HepG2 (cell line): ENCODE results near the gene GDF11. TPM values are rescaled to one million over a fixed set of nuclear protein-coding genes. Genes with fewer than 3 reads are reported as not detected.

Experiments
- CBX2 ChIP-seq, 2 experiments: fragments of 200-600 bp in 1 of 2; sonication (generic); formaldehyde crosslinking in 1 of 2; IDR thresholded peaks; 2 replicates each; pipeline versions ENCODE4 v1.7.0 to v1.8.1; 2018 to 2022; ENCODE audit warnings: low read depth in 2 of 2, low read length in 1 of 2, mild to moderate bottlenecking in 1 of 2, missing genetic modification reagents in 1 of 2
- CENPT ChIP-seq: sonication (generic); formaldehyde crosslinking; IDR thresholded peaks from 2 replicates; pipeline ENCODE4 v1.8.0; 2022; ENCODE audit warnings: low read depth, mild to moderate bottlenecking, moderate library complexity, missing genetic modification reagents
- CSRNP2 ChIP-seq: sonication (generic); formaldehyde crosslinking; conservative IDR thresholded peaks from 2 replicates; pipeline ENCODE4 v1.8.0; 2022; ENCODE audit warnings: low read depth, missing genetic modification reagents
- FOXP4 ChIP-seq: sonication (generic); formaldehyde crosslinking; IDR thresholded peaks from 2 replicates; pipeline ENCODE4 v1.4.0; 2020; ENCODE audit warnings: missing genetic modification reagents
- GTF2F1 ChIP-seq: fragments of 150-350 bp; IDR thresholded peaks from 2 replicates; pipeline ENCODE4 v1.6.1; 2014; ENCODE audit warnings: low read length
- HNF1B ChIP-seq: sonication (generic); formaldehyde crosslinking; IDR thresholded peaks from 2 replicates; pipeline ENCODE4 v1.5.1; 2020; ENCODE audit warnings: mild to moderate bottlenecking, moderate library complexity, missing genetic modification reagents
- KDM1A ChIP-seq: IDR thresholded peaks from 2 replicates; pipeline ENCODE4 v1.6.1; 2016; ENCODE audit warnings: missing compliant biosample characterization
- KDM2A ChIP-seq: sonication (generic); formaldehyde crosslinking; IDR thresholded peaks from 2 replicates; pipeline ENCODE4 v1.4.0; 2020; ENCODE audit warnings: low read depth, missing genetic modification reagents, borderline replicate concordance
- MAF1 ChIP-seq: sonication (generic); formaldehyde crosslinking; IDR thresholded peaks from 2 replicates; pipeline ENCODE4 v1.5.0; 2020; ENCODE audit warnings: missing genetic modification reagents, borderline replicate concordance
- PRPF4 ChIP-seq: fragments of 200-400 bp; formaldehyde crosslinking; IDR thresholded peaks from 2 replicates; pipeline ENCODE4 v1.6.1; 2016; ENCODE audit warnings: low read length, low read depth; ENCODE audit not compliant: poor library complexity, severe bottlenecking
- SRSF1 ChIP-seq: fragments of 200-400 bp; formaldehyde crosslinking; optimal IDR thresholded peaks from 2 replicates; pipeline ENCODE3; 2017; ENCODE audit warnings: mild to moderate bottlenecking, low read depth, low read length, moderate library complexity
- ZBTB3 ChIP-seq: sonication (generic); formaldehyde crosslinking; IDR thresholded peaks from 2 replicates; pipeline ENCODE4 v1.4.0; 2020; ENCODE audit warnings: low read depth, mild to moderate bottlenecking, moderate library complexity, missing genetic modification reagents, borderline replicate concordance
- ZNF318 ChIP-seq: sonication (generic); formaldehyde crosslinking; IDR thresholded peaks from 2 replicates; pipeline ENCODE4 v1.4.0; 2020; ENCODE audit warnings: mild to moderate bottlenecking, missing genetic modification reagents
- ZNF777 ChIP-seq: sonication (generic); formaldehyde crosslinking; IDR thresholded peaks from 2 replicates; pipeline ENCODE4 v1.4.0; 2020; ENCODE audit warnings: missing genetic modification reagents
- ZNF790 ChIP-seq: sonication (generic); formaldehyde crosslinking; IDR thresholded peaks from 2 replicates; pipeline ENCODE4 v1.8.0; 2022; ENCODE audit warnings: missing genetic modification reagents, mild to moderate bottlenecking, borderline replicate concordance
- polyA plus RNA-seq, 8 experiments: library from polyadenylated mRNA; depleted of rRNA in 3 of 8; stranded (reverse) in 7 of 8; unstranded in 1 of 8; fragments of >200 nt; fragmentation: Illumina TruSeq in 4 of 8; extraction: Trizol in 4 of 8; gene quantifications; 2 replicates each; pipeline versions ENCODE4 v1.2.1 to v1.2.3, GENCODE V29; 2011 to 2016; ENCODE audit warnings: low read depth in 4 of 8, missing spikeins in 1 of 8, mixed read lengths in 1 of 8; ENCODE audit not compliant: insufficient read depth in 1 of 8
- total RNA-seq, 5 experiments: library from RNA; depleted of rRNA; stranded (reverse); fragments of >200 nt; fragmentation: Illumina TruSeq; extraction: Trizol; gene quantifications; 2 replicates each; pipeline ENCODE4 v1.2.3, GENCODE V29; 2016; ENCODE audit warnings: low read depth in 1 of 5

Gene GDF11
- total and polyA plus RNA-seq, 2 of the 13 experiments (the other 11 are each of a cell fraction or from before 2014, with no cell fraction given), result 0.63 to 1.5 TPM

- no peak for TF ChIP-seq FOXP4 (CRISPR knock-in tag)
- no peak for TF ChIP-seq ZNF318 (CRISPR knock-in tag)
- no peak for TF ChIP-seq CBX2 (IDR thresholded peaks at IDR 0.05; ENCODE audit: low read depth, low read length)
- TF ChIP-seq CBX2 (CRISPR knock-in tag; IDR thresholded peaks at IDR 0.05; ENCODE audit: low read depth), result no peak
- no peak for TF ChIP-seq PRPF4
- no peak for TF ChIP-seq ZNF790 (CRISPR knock-in tag)
- no peak for TF ChIP-seq CSRNP2 (CRISPR knock-in tag)
- TF ChIP-seq GTF2F1, result no peak
- no peak for TF ChIP-seq CENPT (CRISPR knock-in tag)
- TF ChIP-seq ZBTB3 (CRISPR knock-in tag), result no peak
- TF ChIP-seq SRSF1, result no peak
- no peak for TF ChIP-seq KDM1A
- TF ChIP-seq HNF1B (CRISPR knock-in tag), result no peak
- TF ChIP-seq KDM2A (CRISPR knock-in tag), result peak; percentile 34; the same call in 1 of the 2 replicates
- TF ChIP-seq ZNF777 (CRISPR knock-in tag), result peak; percentile 61
- no peak for TF ChIP-seq MAF1 (CRISPR knock-in tag)
Observed at GRCh38 chr12:55724226-55724939, 18.5 kb upstream of the GDF11 start (continued).
